Stomach (tissue), 4 donors: ENCODE measurements around the gene SLC36A2.

ENCODE experiments used
- EP300 ChIP-seq: sonication (generic); formaldehyde crosslinking; IDR thresholded peaks from one replicate; pipeline ENCODE4 v1.6.1; 2017; ENCODE audit warnings: antibody characterized with exemption
- POLR2AphosphoS5 ChIP-seq, 3 donors: sonication (generic); formaldehyde crosslinking; IDR thresholded peaks; one replicate each; pipeline ENCODE4 v1.6.1; 2016; ENCODE audit warnings: antibody characterized with exemption in 3 of 3
- TF ChIP-seq, protein P1 (sequence below), 7 experiments: fragments of 450-650 bp in 4 of 7; fragments of 200-600 bp in 3 of 7; sonication (generic) in 3 of 7; IDR thresholded peaks; one replicate each; pipeline ENCODE4 v1.5.1; 2016 to 2019; ENCODE audit warnings: antibody characterized with exemption in 7 of 7, control low read depth in 2 of 7, mild to moderate bottlenecking in 1 of 7

DNA sequence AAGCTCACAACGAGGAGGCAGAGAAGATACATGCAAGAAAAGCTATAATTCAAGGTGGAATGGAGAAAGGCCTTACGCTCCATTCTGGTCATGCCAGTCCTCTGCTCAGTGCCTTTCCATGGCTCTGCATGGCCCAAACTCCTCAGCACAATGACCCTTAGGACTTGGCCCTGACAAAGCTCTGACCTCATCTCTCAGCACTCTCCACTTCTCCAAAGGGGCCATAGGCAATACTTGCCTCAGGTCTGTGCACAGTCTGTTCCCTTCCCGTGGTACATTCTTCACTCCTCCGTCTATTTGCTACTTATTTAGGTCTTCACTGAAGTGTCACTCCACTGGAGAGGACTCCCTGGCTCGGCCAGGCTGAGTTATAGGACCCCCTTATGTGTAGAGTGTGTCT lies 68.5 kb downstream of the SLC36A2 start:
- TF ChIP-seq, protein P1, sequence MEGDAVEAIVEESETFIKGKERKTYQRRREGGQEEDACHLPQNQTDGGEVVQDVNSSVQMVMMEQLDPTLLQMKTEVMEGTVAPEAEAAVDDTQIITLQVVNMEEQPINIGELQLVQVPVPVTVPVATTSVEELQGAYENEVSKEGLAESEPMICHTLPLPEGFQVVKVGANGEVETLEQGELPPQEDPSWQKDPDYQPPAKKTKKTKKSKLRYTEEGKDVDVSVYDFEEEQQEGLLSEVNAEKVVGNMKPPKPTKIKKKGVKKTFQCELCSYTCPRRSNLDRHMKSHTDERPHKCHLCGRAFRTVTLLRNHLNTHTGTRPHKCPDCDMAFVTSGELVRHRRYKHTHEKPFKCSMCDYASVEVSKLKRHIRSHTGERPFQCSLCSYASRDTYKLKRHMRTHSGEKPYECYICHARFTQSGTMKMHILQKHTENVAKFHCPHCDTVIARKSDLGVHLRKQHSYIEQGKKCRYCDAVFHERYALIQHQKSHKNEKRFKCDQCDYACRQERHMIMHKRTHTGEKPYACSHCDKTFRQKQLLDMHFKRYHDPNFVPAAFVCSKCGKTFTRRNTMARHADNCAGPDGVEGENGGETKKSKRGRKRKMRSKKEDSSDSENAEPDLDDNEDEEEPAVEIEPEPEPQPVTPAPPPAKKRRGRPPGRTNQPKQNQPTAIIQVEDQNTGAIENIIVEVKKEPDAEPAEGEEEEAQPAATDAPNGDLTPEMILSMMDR (IDR thresholded peaks at IDR 0.05): no peak
- TF ChIP-seq EP300: no peak
- TF ChIP-seq POLR2AphosphoS5 (IDR thresholded peaks at IDR 0.05): no peak
